CD4-positive, alpha-beta T cell treated with Interleukin-15 for 4 hours (primary cell): Measurements from ENCODE around the gene NID2.

Experiments
- DNase-seq: peaks from one replicate; pipeline ENCODE4 v3.0.0-alpha.2; 2020; ENCODE audit warnings: low spot score

The NID2 gene

DNA sequence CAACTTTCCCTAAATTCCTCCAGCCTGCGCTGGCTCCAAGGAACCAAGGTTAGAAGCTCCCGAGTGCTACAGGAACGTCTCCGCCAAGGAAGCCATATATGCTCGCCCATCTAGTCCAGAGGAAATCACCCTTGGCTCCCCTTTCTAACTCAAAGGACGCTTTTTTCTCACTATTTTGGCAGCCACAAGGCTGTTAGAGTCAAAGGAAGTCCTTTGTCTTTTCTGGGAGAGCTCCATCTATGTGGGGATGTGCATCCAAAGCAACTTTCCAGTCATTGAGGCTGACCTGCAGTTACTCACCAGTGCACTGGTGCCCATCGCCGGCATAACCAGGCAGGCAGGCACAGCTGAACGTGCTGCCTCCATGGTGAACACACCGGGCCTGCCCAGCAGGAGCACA lies 42.0 kb downstream of the NID2 start:
- DNase-seq = no peak

- DNase-seq = no peak
These were observed 42.7 kb downstream of the NID2 start for GRCh38 chr14:52026017-52026660.

DNA sequence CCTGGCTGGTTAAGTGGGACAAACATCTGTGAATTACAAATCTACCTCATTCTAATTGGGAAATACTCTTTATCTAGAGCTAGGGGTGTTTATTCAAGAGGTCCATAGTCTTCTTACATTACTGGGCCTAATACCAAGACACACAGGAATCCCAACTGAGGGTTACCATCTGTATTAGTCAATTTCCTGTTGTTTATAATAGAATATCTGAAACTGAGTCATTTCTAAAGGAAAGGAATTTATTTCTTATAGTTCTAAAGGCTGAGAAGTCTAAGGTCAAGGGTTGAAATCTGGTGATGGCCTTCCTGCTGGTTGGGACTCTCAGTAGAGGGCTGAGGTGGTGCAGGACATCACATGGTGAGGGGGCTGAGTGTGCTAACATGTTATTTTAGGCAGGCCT lies 43.5 kb downstream of the NID2 start:
- DNase-seq = no peak

DNA sequence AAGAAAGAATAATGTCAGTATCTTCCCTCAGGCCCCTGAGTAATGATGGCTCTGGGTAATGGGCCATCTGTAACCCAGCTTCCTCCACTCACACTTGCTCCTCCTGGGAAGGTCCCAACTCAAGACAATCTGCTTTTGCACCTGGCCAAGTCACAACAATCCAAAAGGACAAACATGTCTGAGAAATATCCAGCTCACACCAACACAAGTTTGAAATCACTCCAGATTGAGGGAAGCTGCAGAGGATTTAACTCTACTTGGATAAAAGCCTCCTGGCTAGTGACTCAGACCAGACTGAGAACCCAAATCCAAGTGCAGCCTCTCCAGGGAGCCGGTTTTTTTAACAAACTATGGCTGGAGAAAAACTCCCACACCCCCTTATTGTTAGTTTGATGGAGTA lies 45.3 kb downstream of the NID2 start:
- no peak for DNase-seq

- DNase-seq = no peak
These were observed 46.8 kb downstream of the NID2 start for GRCh38 chr14:52021957-52022600.

DNA sequence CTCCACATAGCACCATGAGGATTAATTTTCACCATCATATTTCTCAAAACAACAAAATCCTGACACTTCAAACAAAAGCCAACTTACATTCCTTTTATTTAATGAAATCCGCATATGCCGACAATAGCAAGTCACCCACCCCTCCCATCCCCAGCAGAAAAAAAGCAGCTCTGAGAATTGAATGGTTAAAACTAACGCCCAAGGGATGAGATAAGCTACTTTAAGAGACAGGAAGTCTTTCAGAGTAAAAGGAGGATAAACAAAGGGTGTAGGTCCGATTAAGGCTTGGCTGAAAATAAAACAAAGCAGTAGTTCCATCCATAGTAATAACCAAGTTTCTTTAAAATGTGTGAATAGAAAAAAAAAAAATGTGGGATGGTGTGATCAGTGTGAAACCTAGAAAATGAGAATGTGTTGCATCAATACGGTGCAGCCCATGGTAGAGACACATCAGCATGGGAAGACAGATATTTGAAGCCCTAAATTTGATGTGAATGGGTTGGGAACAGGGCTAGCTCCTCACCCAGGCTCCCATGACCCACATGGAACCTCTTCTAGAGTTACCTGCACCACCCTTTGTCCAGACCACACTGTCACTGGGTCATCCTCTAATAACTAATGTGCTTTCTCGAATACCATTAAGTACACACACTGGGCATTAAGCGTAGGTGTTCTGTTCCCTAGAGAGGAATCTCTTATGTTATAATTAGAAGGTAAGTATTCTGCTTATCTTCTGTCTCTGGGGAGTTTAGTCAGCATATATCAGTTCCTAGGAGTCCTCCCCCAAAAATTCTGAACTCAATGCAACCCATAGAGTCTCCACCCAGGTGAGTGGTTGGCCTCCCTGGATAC lies 47.8 kb downstream of the NID2 start:
- peak; percentile 25 for DNase-seq

- DNase-seq = no peak
These were observed 48.6 kb downstream of the NID2 start for GRCh38 chr14:52020161-52020714.

DNA sequence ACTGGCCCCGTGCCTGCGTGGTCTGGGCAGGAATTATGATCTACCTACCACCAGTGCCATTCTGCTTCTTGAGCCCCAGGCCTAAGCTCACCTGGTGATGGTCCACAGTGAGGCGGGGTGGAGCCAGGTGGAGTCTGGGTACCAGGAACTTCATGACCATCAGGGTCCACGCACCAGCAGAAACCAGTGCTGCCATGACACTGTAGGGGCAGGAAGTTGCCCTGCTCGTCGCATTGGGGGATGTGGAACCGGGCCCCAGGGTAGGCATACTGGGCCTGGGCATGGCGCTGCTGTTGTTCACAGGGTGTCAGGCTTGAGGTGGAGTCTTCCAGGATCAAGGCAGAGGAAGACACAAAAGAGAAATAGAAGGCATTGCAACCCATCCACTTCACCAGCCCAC lies 49.9 kb downstream of the NID2 start:
- no peak for DNase-seq

GRCh38 chr14:52018252-52018651 lies 50.6 kb downstream of the NID2 start:
- DNase-seq = no peak

DNA sequence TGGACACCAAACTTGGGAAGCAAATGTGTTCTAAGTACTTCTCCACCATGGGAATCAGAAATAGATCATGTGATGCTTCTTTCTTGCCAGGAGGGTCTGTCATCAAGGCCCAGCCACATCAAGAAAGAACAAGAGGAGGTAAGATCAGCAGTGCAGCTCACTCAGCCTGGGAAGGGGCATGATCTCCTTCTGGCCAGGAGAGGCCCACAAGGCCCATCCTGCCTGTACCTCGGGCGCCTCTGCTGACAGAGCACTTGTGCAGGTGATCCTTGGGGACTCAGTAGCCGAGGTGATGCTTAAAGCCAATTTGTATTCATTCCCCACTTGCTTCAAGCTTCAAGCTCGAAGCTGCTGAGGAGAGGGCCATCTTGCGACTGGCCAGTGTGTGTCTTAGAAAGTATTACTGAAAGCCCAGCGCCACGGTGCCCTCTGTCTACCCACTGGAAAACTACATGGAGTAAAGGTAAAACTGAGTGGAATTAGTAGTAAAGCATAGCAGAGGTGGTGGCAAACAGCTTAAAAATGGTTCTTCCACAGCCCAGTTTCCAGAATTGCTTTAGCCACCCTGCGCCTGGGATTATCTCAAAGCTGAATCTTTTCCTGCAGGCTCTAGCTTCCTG lies 53.3 kb downstream of the NID2 start:
- DNase-seq = no peak

DNA sequence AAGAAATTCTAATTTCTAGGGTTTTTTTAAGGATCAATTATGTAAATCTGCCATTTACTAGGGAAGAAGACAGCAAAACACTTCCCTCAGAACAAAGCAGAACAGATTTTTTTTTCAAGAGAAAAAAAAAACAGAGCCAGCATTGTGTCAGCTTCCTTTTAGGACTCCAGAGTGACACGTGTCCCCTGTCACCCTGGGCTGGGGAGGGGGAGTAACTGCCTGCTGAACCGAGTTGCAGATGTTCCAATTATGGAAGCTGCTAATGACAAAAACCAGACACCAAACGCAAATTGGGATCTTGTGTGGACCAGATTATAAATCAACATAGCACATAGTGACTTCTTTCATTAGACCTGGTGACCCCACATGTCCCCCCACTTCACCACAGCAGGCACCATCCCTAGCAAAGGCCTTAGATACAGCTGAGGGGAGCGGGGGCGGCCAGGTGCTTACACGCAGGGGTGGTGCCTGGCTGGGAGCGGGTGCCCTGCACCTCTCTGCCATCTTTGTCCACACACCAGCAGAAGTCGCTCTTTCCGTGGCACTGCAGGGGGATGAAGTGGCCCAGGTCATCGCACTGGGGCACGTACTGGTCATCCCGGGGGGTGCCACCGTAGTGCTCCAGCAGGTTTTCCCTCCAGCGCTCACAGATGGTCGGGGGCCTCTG lies 54.1 kb downstream of the NID2 start:
- DNase-seq = no peak

DNA sequence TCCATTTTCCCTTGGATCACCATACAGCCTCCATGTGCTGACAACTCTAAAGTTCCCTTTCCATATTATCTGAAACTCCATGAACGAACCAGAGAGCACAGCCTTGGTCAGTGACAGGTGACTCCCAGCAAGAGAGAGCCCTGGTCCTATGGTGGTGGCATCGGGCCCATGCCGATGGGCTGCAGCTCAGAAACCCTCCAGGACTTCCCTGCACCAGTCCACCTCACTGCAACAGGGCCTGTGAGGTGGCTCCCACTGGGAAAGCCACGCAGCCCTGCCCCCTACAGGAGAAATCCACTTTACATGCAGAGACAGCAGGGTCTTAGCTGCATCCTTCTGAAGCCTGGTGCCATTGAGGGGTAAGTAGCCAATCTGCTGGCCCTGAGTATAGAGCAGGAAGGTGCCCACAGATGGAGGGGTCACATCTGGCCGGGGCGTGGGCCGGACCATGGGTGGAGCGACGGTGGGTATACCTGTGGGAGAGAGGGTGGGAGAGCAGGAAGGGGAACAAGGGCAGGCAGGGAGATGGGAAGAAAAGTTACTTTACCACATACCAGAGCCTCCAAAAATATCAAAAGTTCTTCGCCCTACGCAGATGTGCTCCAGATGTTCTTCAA lies 54.8 kb downstream of the NID2 start:
- no peak for DNase-seq

DNA sequence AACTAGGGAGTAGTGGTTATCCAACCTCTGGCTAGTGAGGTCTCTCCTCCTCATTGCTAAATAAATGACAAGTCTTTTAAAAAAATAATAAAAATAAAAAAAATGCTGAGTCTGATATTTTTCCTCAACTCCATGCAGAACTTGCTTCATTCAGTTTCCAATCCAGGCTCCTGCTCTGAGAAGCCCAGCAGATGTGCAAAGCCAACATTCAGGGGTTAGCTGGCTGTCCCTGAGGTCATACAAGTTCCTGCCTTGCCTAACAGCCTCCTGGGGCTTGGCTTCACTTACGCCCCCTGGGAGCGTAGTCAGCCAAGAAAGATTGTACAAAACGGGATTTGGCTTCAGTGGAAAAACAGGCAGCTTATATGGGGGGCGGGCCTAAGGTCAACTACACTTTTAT lies 56.2 kb downstream of the NID2 start:
- DNase-seq = no peak

- DNase-seq = no peak
These were observed 57.3 kb downstream of the NID2 start for GRCh38 chr14:52011523-52011922.

- DNase-seq = no peak
These were observed 58.6 kb downstream of the NID2 start for GRCh38 chr14:52010173-52010693.

GRCh38 chr14:52008136-52008535 lies 60.7 kb downstream of the NID2 start:
- no peak for DNase-seq

- no peak for DNase-seq
These were observed 61.2 kb downstream of the NID2 start for GRCh38 chr14:52007637-52008036.

GRCh38 chr14:52007211-52007610 lies 61.6 kb downstream of the NID2 start:
- DNase-seq = no peak

DNA sequence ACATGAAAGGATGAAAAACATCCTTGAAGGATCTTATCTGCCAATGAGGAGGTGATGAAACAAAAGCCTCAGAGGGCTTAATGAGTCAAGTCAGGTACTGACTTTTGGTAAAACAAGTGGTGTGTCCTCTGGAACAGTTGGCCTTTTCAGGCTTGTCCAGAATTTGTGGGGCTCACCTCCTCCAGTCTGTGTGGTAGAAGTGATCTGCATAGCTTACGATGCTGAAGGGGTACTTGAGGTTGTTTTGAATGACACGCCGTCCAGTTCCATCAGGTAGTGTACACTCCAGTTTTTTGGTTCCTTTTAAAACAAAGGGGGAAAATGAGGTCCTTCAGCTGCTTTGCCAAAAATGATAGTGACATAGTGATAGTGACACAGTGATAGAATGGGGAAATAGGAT lies 62.5 kb downstream of the NID2 start:
- DNase-seq = no peak

- no peak for DNase-seq
These were observed 63.2 kb downstream of the NID2 start for GRCh38 chr14:52005625-52006024.

GRCh38 chr14:52003324-52003723 lies 65.5 kb downstream of the NID2 start:
- DNase-seq = no peak
